HG03025 (cell line): ENCODE measurements around the gene CAMSAP1.
"Not testable (repeated sequence)": the region's sequence is repeated elsewhere in the genome, so short reads cannot be mapped to it uniquely, and the experiment has no call there.

ENCODE experiments used
- ATAC-seq: cut with Tn5 transposase; IDR thresholded peaks from one replicate; pipeline ENCODE4 v1.9.1; 2021; ENCODE audit warnings: mild to moderate bottlenecking, moderate library complexity; ENCODE audit not compliant: unreplicated experiment, low FRiP score

CAMSAP1 gene

DNA sequence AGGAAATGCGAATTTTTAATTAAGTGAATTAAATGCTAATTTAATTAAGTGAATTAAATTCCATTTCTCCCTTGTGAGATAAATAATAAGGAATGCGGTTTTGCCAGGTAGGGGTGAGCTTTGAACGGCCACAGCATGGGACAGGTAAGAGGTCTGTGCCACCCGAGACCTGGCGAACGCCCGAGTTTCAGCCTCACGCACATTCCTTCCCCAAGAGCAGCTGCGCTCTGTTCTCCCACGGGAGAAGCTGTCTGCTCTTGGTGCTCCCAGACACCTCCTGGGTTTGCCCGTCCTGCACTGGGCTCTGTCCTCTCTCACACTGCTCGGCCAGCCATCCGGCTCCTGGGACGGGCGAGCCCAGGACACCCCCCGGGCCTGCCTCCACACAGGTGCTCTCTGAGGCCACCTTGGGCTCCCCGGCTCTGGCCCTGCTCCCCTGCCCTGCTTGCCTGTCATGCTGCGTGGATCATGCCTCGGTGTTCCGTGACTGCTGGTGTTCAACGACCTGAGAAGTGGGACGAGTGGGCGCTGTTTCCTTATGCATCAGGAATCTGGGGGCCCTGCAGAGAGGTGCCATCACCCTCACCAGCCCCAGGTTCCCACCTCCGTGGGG lies 13.7 kb upstream of the CAMSAP1 start:
- ATAC-seq: no peak

DNA sequence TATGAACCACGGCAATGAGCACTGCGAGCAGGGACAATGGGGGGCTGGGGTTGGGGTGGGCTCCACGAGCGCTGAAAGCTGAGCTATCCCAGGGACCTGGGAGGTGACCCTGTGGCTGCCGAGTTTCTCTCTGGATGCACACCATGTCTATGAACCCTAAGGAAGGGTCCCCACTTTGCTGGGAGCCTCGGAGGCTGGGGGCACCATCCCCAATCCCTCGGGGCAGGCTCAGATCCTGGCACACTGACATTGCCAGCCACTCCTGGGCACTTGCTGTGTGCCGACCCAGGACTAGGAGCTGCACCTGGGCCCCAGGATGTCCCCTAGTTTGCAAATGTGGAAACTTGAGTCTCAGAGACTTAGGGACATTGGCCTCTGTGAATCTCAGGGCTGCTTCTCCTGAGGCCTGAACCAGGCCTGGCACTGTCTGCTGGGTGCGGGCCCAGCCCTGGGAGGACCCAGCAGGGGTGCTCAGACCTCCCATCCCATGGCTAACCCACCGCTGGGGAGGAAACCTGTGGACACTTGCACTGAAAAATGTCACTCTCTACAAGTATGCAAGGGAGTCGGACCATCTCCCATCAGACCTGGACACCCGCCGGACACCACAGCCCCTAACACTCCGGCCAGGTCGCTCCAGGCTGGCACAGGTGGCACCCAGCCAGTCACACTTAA lies 13.0 kb upstream of the CAMSAP1 start:
- ATAC-seq: no peak

DNA sequence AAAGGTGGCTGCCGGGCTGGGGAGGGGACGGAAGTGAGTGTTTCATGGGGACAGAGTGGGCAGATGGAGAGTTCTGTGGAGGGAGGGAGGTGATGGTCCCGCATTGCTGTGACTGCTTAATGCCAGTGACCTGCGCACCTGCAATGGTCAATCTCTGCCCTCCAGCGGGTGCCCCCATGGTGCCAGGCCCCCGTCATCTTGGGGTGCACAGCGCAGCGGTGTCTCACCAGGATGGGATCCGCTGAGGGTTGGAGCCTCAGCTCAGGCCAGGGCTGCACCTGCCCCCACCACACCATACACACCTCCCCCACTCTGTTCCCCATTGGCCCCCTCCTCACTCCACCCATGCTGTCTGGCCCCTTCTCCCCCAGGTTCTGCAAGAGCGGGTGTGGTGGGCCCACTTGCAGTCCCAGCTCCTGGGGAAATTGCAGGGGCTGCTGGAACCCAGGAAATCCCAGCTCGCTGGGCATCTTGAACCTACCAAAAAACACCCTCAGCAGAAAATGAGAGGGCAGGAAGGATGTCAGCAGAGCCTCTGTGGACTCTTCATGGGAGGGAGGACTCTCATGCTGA lies 12.1 kb upstream of the CAMSAP1 start:
- no peak for ATAC-seq

DNA sequence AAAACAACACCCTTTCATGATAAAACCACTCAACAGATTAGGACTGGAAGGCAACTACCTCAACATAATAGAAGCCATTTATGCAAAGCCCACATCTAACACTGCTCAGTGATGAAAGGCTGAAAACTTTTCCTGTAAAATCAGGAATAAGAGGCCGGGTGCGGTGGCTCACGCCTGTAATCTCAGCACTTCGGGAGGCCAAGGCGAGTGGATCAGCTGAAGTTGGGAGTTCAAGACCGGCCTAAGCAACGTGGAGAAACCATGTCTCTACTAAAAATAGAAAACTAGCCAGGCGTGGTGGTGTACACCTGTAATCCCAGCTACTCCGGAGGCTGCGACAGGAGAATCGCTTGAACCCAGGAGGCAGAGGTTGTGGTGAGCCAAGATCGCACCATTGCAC lies 8.9 kb upstream of the CAMSAP1 start:
- not testable (repeated sequence) for ATAC-seq

DNA sequence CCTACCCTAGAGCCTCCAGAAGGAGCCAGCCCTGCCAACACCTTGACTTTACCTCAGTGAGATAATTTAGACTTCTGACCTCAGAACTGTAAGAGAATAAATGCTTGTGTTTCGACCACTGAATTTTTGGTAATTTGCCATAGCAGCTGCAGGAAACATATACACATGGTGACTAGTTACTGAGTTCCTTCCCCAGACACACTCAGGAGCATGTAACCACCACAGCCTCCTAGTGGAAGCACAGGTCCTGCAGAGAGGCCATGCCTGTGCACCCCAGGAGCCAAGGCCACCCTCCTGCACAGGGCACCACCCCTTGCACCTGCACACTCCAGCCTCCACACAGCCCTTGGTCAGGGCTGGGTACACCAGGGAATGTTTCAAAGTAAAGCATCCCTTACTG lies 7.6 kb upstream of the CAMSAP1 start:
- ATAC-seq: no peak

DNA sequence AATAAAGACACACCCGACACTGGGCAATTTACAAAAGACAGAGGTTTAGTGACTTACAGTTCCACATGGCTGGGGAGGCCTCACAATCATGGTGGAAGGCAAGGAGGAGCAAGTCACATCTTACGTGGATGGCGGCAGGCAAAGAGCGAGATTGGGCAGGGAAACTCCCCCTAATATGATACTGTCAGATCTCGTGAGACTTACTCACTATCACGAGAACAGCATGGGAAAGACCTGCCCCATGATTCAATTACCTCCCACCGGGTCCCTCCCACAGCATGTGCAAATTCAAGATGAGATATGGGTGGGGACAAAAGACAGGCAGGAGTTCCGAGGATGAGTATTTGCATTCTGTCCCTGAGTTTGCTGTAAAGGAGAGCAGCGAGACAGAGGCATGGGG lies 3.9 kb upstream of the CAMSAP1 start:
- ATAC-seq: not testable (repeated sequence)

DNA sequence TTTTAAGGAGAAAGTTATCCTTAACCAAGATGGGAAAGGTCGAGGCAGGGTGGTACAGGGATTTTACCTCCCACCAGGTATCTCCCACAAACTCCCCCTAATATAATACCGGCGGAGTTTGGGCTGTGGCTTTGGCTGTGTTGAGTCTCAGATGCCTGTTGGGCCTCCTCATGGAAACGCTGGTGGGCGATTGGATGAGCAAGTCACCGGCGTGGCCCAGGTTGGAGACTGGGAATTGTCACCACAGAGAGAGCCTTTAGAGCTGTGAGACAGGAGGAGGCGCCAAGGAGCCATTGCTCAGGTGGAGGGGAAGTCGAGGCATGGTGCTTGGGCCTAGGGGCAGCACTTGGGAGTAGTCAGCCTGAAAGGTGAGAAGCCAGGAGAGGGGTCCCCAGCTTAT lies 3.4 kb upstream of the CAMSAP1 start:
- no peak for ATAC-seq

DNA sequence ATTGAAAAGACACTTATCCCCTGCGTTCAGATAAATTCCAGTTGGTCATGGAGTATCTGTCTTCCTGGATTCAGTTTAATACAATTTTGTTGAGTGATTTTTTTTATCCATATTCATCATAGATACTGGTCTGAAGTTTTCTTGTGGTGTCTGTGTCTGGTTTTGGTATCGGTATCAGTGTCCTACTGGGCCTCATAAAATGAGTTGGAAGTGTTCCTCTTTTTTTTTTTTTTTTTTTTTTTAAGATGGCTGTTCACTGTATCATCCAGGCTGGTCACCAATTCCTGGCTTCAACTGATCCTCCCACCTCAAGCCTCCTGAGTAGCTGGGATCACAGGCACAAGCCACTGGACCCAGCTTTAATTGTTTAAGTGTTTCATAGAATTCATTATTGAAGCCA lies 2.9 kb upstream of the CAMSAP1 start:
- no peak for ATAC-seq

DNA sequence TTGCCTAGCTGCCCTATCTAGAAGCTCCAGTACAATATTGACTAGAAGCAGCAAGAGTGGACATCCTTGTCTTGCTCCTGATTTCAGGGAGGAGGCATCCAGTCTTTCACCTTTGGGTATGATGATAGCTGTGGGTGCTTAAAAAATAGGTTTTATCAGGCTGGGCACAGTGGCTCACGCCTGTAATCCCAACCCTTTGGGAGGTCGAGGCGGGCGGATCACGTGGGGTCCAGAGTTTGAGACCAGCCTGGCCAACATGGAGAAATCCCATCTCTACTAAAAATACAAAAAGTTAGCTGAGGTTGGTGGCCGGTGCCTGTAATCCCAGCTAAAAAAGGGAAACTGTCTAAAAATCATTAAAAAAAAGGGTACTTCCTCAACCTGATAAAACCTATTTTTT lies 2.0 kb upstream of the CAMSAP1 start:
- ATAC-seq: no peak

DNA sequence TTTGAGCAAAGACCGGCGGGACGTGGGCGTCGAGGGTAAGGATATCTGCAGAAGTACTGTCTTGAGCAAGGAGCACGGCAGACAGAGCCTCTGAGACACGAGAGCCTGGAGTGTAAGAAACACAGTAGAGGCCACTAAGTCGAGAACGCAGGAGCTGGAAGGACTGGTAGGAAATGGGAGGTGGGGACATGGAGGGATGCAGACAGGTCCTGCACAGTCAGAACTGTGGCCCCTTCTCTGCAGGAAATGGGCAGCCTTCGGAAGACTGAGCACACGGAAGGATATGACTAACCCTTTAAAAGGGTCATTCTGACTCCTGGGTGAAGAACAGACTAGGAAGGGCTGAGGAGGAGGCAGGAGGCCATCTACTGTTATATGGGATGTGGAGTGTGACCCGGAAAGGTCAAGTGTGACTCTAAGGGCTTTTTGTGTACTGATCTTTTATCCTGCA lies 1.4 kb upstream of the CAMSAP1 start:
- no peak for ATAC-seq

DNA sequence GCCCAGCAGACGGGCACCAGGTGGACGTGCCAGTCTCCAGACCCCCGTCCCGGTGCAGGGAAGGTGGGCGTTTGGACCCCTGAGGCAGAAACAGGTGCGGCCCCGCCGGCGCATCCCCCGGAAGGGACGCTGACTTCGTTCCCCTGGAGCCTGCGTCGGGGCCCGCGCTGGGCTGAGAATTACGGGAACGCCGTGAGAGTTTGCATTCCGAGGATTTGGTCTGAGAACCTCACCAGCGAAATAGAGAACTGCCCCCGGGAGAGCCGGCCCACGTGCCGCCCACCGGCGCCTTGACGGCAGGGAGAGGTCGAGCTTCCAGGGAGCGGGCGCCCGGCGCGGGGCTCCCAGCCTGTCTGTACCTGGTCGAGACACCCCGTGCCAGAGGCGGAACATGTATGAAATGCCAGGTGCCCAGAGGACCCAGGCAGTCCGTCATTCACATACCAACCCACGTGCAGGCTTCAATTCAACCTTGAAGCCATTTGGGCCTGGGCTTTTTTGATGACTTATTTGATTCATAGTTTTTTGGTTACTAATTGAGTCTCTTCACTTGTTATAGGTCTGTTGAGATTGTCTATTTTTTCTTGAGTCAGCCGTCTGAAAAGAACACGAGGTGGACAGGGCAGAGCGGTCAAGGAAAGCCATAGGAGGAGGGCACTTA lies 877 bp upstream of the CAMSAP1 start:
- ATAC-seq: peak; percentile 4

DNA sequence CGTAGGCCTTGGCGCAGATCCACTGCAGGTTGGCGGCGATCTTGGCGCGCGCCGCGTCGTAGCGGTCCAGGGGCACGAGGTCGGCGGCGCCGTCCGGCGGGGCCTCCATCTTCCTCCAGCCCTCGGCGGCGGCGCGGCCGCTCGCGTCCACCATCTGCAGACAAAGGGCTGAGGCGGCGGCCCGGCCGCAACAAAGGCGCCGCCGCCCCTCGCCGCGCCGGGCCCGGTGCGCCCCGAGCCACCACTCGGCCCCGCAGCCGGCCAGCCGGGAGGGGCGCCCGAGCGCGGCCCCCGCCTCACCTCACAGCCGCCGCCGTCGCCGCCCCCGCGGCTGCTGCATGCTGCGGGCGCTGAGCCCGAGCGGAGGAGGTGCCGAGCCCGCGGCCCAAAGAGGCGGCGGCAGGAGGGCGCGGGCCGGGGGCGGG lies 328 bp downstream of the CAMSAP1 start:
- ATAC-seq: peak; percentile 29

DNA sequence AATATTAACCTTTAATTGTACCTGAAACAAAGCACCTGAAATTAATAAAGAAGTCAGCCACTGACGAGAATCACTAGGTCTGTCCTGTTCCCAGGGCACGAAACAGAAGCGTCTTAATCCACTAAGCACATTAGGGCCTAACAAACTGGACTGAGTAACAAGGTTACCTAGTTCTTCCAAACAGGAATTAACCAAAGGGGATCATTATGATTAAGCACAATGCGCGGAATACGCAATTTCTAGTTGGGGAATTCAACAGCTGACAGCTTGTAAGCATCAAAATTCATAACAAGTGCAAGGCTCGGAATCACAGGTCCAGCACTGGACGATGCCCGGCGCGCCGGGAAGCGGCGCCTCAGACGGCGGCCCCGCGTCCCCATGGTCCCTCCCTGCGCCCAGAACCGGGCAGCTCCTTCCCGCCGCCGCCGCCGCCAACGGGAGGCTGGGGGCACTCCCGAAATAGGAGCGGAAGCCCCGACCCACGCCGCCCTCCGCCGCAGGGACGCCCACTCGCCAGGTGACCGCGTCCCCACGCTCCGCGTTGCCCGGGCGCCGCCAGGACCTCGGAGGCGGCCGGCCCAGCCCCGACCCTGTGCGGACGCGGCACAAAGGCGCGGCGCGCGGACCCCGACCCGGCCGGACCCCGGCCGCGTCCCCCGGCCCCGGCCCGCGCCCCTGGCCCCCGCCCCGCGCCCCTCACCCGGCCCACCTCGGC lies 898 bp downstream of the CAMSAP1 start:
- ATAC-seq: peak; percentile 2

DNA sequence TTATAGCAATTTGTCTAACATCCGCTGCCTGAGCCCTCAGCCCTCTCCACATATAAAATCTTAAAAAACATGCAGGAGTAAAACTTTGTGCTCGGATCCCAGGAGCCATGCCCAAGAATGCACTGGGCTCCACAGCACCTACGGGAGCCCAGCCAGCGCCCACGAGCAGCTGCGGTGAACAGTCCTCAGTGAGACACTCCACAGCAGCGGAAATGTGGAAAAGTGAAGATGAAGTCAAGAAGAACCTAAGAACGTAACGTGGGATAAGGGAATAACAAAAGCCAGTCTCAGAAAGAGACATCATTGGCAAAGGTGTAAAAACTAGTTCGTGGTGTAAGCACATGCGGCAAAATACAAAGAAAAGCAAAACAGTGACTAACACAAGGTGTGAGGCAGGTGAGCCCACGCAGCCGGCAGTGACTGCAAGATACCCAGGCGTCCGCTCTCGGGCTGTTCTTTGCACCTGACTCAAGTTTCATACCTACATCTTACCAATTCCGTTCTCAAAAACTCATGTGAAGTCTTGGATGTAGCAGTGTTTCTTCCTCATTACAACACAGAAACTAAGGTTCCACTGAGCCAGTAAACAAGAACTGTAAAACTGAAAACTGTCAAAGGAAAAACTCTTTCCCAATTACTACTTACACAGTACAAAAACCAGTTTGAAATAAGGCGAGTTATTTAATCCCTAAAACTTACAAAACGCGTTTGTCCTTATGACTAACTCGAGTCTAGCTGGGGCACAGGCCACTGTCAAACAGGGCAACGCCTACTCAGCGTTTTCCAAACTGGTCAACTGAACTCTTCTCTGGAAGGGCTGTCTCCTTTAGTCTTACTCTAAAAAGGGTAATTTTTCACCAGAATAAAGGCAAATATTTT lies 1.7 kb downstream of the CAMSAP1 start:
- no peak for ATAC-seq

DNA sequence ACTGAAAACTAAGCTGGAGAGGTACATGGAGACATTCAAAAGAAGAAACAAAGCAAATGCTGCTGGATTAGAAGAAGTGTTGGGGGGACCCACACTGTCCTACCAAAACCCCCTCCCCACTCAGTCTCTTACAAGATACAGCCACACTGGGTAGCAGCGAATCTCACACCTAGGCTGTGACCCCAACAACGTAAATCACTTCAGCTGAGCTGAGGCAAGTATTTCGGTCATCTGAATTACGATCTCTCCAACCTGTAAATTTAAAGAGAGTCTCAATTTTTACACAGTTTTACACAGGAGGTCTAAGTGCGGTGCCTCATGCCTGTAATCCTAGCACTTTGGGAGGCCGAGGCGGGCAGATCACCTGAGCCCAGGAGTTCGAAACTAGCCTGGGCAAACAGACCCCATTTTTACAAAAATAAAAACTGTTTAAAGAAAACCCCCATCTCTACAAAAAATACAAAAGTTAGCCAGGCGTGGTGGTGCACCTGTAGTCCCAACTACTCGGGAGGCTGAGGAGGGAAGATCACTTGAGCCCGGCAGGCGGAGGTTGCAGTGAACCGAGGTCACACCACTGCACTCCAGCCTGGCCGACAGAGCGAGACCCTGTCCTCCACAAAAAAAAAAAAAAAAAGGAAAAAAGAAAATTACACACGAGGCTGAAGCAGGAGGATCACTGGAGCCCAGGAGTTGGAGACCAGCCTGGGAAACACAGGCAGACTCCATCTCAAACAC lies 3.4 kb downstream of the CAMSAP1 start:
- ATAC-seq: no peak

DNA sequence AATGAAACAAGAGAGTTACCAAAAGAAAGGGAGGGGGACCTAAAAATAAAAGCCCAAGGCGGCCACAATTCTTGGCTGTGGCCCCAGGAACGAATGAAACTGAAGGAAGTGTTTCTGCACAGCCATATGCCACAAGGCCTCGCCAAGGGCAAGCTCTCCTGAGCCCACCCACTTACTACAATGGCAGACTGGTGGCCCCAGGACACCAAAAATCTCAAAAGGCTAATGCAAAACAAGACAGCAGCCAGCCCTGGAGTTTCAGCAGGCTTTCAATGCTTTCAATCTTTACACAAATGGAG lies 4.0 kb downstream of the CAMSAP1 start:
- ATAC-seq: no peak

DNA sequence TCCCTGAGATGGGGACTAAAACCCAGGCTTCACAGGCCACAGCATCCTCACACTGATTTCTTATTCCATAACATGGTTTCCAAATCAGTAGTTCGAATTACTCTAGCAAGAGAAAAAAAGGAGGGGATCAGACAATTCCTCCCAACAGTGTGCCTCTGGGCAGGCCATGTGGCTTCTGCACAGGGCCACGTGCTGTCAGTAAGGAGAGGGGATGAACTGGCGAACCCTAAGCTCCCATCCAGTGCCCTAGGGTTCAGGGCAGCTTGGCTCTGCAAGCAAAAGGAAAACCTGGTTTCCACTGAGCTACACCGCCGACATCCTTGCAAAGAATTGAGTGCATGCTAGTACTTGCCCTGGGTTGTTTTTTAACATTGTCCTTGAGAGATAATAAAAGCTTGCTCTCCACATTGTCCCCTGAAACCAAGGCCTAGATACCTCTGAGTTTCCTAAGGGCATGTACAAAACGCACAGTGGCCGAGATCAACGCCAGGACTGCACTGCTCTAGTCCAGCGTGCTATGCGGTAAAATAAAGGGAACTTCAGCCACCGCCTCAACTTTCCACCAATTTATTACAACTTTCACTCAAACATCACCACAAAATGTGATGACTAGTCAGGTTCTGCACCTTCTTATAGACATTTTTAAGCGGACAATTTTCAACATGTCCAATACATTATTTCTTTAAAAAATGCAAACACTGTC lies 4.5 kb downstream of the CAMSAP1 start:
- ATAC-seq: no peak

DNA sequence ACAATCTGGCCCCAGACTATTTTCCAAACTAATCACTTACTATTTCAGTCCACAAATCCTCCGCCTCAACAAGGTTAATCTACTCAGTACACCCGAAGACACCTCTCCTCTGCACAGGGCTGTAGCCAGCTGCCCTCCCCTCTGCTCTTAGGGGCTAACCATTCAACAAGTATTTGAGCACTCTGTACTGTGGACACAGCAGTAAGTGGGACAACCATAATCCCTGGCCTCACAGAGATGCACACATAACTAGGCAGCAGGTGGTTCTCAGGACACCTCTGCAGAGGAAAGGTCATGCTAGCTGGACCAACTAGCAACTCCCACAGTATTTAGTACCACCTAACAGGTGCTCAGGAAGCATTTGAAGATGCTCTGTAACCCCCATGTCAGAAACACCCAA lies 5.5 kb downstream of the CAMSAP1 start:
- no peak for ATAC-seq
